HCT116 (cell line): ENCODE results near the gene TGM2. TPM values are rescaled to one million over a fixed set of nuclear protein-coding genes. Genes with fewer than 3 reads are reported as not detected.
"Not testable (repeated sequence)": the region's sequence is repeated elsewhere in the genome, so short reads cannot be mapped to it uniquely, and the experiment has no call there.

Source experiments
- ATAC-seq: fragments of 200-7000 bp; cut with Tn5 transposase; 2 replicates; pipeline ENCODE4 v1.9.1; 2020; ENCODE audit warnings: mild to moderate bottlenecking, moderate library complexity
- BruUV-seq: library from RNA; stranded (reverse); fragments of 400-500 nt; replicated peaks from 2 replicates; lab custom pipeline; 2021; lab: Mats Ljungman, UMichigan
- CTCF ChIA-PET: fragments of 300-600 bp; sonication (Branson Sonifier 250); formaldehyde crosslinking; loops from one replicate; lab custom pipeline; 2021; ENCODE audit warnings: antibody characterized with exemption; lab: Charles Lee
- POLR2A ChIA-PET: fragments of 300-600, 350-600 bp; sonication (Branson Sonifier 250); formaldehyde crosslinking; loops from one replicate; lab custom pipeline; 2021; ENCODE audit warnings: antibody characterized with exemption; lab: Charles Lee
- RAD21 ChIA-PET, 2 experiments: fragments of 300-600 bp; sonication (Branson Sonifier 250); formaldehyde crosslinking; loops; one replicate each; lab custom pipeline; 2023; ENCODE audit warnings: low total read pairs in 2 of 2; ENCODE audit not compliant: uncharacterized antibody in 2 of 2, unreplicated experiment in 2 of 2, low non-redundant PET in 1 of 2; lab: Charles Lee
- DNase-seq: peaks from one replicate; pipeline ENCODE4 v3.0.0-alpha.2; 2010; ENCODE audit warnings: low read depth, low spot score
- H2AFZ ChIP-seq: fragments of 200-600 bp; shearing (Covaris generic), sonication (generic); 2 replicates; pipeline ENCODE4 v1.6.1; 2017; ENCODE audit warnings: low read depth, mixed run types, mixed read lengths, antibody characterized with exemption, low read length; ENCODE audit not compliant: poor library complexity, severe bottlenecking
- H3K27ac ChIP-seq: 2 replicates; pipeline ENCODE4 v1.5.1; 2012; ENCODE audit warnings: low read depth, low read length
- H3K27me3 ChIP-seq: fragments of 200-600 bp; sonication (generic); 2 replicates; pipeline ENCODE4 v1.6.1; 2016; ENCODE audit warnings: mixed run types, low read length, mixed read lengths; ENCODE audit not compliant: insufficient read depth
- H3K36me3 ChIP-seq, 2 experiments: fragments of 200-500 bp in 1 of 2; fragments of 200-600 bp in 1 of 2; sonication (Bioruptor generic) in 1 of 2; sonication (generic) in 1 of 2; 2 replicates each; pipeline versions ENCODE4 v1.5.1 to v1.6.1; 2014 to 2016; ENCODE audit warnings: low read length in 2 of 2, inconsistent platforms in 1 of 2, mixed read lengths in 1 of 2, mixed run types in 1 of 2; ENCODE audit not compliant: insufficient read depth in 2 of 2, control insufficient read depth in 1 of 2
- H3K4me1 ChIP-seq, 2 experiments: fragments of 200-600 bp in 1 of 2; sonication (generic) in 1 of 2; 2 replicates each; pipeline versions ENCODE4 v1.5.1 to v1.6.1; 2012 to 2017; ENCODE audit warnings: low read length in 2 of 2, inconsistent platforms in 1 of 2, mild to moderate bottlenecking in 1 of 2, mixed read lengths in 1 of 2, mixed run types in 1 of 2, moderate library complexity in 1 of 2; ENCODE audit not compliant: insufficient read depth in 2 of 2, control insufficient read depth in 1 of 2
- H3K4me2 ChIP-seq: fragments of 200-600 bp; sonication (generic); 2 replicates; pipeline ENCODE4 v1.6.1; 2017; ENCODE audit warnings: mixed run types, low read length, mixed read lengths
- H3K4me3 ChIP-seq, 2 experiments: fragments of 200-600 bp in 1 of 2; sonication (generic) in 1 of 2; replicated peaks in 1 of 2; 2 replicates each; pipeline ENCODE4 v1.5.1; 2011 to 2016; ENCODE audit warnings: low read length in 2 of 2, control low read depth in 1 of 2, low read depth in 1 of 2, mild to moderate bottlenecking in 1 of 2, mixed read lengths in 1 of 2, mixed run types in 1 of 2
- H3K79me2 ChIP-seq: fragments of 200-600 bp; sonication (generic); 2 replicates; pipeline ENCODE4 v1.6.1; 2017; ENCODE audit warnings: mild to moderate bottlenecking, mixed run types, low read length, moderate library complexity, mixed read lengths; ENCODE audit not compliant: insufficient read depth
- H3K9ac ChIP-seq: fragments of 200-600 bp; sonication (generic); 2 replicates; pipeline ENCODE4 v1.6.1; 2016; ENCODE audit warnings: low read length, mixed read lengths
- H3K9me2 ChIP-seq: fragments of 200-600 bp; sonication (generic), shearing (Covaris generic); 2 replicates; pipeline ENCODE4 v1.6.1; 2017; ENCODE audit warnings: mixed run types, mild to moderate bottlenecking, moderate library complexity; ENCODE audit not compliant: insufficient read depth
- H3K9me3 ChIP-seq, 2 experiments: fragments of 200-500 bp in 1 of 2; fragments of 200-600 bp in 1 of 2; sonication (Bioruptor generic) in 1 of 2; sonication (generic) in 1 of 2; 2 replicates each; pipeline ENCODE4 v1.6.1; 2014 to 2017; ENCODE audit warnings: low read length in 2 of 2, mixed read lengths in 2 of 2, inconsistent platforms in 1 of 2, low read depth in 1 of 2, mild to moderate bottlenecking in 1 of 2, mixed run types in 1 of 2, moderate library complexity in 1 of 2; ENCODE audit not compliant: control insufficient read depth in 1 of 2, insufficient read depth in 1 of 2
- H4K20me1 ChIP-seq: fragments of 200-600 bp; sonication (generic), shearing (Covaris generic); 2 replicates; pipeline ENCODE4 v1.6.1; 2017; ENCODE audit warnings: mixed run types, mild to moderate bottlenecking, moderate library complexity; ENCODE audit not compliant: insufficient read depth
- EZH2phosphoT487 ChIP-seq: fragments of 200-600 bp; IDR thresholded peaks from 2 replicates; pipeline ENCODE4 v1.6.1; 2018; ENCODE audit warnings: antibody characterized with exemption, borderline replicate concordance
- intact Hi-C: fragments of 100-400 bp; cut with micrococcal nuclease; formaldehyde crosslinking; loops from 2 replicates; pipeline ENCODE4 v1.10.0; 2022
- total RNA-seq: library from RNA; stranded (reverse); gene quantifications from one replicate; pipeline ENCODE4 v1.2.1, GENCODE V29; 2021; ENCODE audit not compliant: unreplicated experiment
- TF ChIP-seq, protein P1 (sequence below), 3 experiments: fragments of 200-600 bp in 1 of 3; sonication (generic) in 1 of 3; IDR thresholded peaks in 2 of 3; conservative IDR thresholded peaks in 1 of 3; 2 replicates each; pipeline ENCODE4 v1.5.1; 2012 to 2017; ENCODE audit warnings: low read depth in 2 of 3, low read length in 2 of 3, antibody characterized with exemption in 1 of 3, borderline replicate concordance in 1 of 3, control low read depth in 1 of 3, mild to moderate bottlenecking in 1 of 3, mixed read lengths in 1 of 3, mixed run types in 1 of 3, moderate library complexity in 1 of 3; ENCODE audit not compliant: insufficient read depth in 1 of 3

TGM2 gene
- total RNA-seq, 1 experiment from 2014 or later = 6.1 TPM

DNA sequence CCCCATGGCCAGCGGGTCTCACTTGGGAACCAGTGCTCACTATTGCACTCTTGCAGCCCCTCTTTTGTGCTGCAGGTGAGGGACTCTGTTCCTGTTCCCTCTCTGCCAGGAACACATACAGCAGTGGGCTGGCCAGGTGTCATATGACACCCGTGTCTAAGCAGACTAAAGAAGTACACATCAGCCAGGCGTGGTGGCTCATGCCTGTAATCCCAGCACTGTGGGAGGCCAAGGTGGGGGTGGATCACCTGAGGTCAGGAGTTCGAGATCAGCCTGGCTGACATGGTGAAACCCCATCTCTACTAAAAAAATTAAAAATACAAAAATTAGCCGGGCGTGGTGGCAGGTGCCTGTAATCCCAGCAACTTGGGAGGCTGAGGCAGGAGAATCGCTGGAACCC is 57.2 kb downstream of the TGM2 start:
- H3K9me2 ChIP-seq, BruUV-seq, H3K27me3 ChIP-seq, H4K20me1 ChIP-seq, H3K9ac ChIP-seq, DNase-seq, POLR2A ChIA-PET, H3K27ac ChIP-seq, H3K36me3 ChIP-seq, H2AFZ ChIP-seq, H3K4me3 ChIP-seq, ATAC-seq, H3K9me3 ChIP-seq, H3K4me2 ChIP-seq, CTCF ChIA-PET, intact Hi-C loops, H3K79me2 ChIP-seq, RAD21 ChIA-PET: not testable (repeated sequence)
- H3K4me1 ChIP-seq = peaks cover 10 to 17% of the 10 kb centered on the region in 2 experiments; a peak in 3 of 4 replicates

DNA sequence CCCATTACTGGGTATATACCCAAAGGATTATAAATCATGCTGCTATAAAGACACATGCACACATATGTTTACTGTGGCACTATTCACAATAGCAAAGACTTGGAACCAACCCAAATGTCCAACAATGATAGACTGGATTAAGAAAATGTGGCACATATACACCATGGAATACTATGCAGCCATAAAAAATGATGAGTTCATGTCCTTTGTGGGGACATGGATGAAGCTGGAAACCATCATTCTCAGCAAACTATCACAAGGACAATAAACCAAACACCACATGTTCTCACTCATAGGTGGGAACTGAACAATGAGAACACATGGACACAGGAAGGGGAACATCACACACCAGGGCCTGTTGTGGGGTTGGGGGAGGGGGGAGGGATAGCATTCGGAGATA is 57.7 kb downstream of the TGM2 start:
- BruUV-seq, intact Hi-C loops: not testable (repeated sequence)

DNA sequence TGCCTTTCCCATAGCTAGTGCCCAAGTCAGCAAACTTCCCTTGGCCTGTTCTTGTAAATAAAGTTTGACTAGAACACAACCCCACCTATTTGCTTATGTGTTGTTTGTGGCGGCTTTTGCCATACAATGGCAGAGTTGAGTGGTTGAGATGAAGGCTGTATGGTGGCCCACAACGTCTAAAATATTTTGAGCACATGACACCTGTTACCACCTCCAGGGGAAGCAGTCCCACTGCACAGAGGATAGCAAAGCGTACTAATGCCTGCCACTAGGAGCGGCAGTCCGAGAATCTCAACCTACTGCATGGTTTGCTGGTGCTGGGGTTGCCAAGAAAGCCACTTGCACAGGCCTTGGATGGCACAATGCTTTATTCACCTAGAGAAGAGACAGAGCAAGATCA is 58.6 kb downstream of the TGM2 start:
- ChIA-PET POLR2A (no interaction called here), RAD21 (no interaction called here), CTCF (no interaction called here)
- H2AFZ ChIP-seq = no peak overlapping the region
- H3K4me3 ChIP-seq = no peak overlapping the region
- no peak for DNase-seq
- no TSS peak for BruUV-seq
- no peaks in the 10 kb centered on the region for H3K36me3 ChIP-seq
- H3K9ac ChIP-seq = no peak overlapping the region
- H3K9me3 ChIP-seq = no peaks in the 10 kb centered on the region
- no peaks in the 10 kb centered on the region for H3K9me2 ChIP-seq
- peak; percentile 49; the same call in 1 of the 2 replicates for ATAC-seq
- H3K27me3 ChIP-seq = no peaks in the 10 kb centered on the region
- H3K79me2 ChIP-seq = no peaks in the 10 kb centered on the region
- TF ChIP-seq, protein P1, sequence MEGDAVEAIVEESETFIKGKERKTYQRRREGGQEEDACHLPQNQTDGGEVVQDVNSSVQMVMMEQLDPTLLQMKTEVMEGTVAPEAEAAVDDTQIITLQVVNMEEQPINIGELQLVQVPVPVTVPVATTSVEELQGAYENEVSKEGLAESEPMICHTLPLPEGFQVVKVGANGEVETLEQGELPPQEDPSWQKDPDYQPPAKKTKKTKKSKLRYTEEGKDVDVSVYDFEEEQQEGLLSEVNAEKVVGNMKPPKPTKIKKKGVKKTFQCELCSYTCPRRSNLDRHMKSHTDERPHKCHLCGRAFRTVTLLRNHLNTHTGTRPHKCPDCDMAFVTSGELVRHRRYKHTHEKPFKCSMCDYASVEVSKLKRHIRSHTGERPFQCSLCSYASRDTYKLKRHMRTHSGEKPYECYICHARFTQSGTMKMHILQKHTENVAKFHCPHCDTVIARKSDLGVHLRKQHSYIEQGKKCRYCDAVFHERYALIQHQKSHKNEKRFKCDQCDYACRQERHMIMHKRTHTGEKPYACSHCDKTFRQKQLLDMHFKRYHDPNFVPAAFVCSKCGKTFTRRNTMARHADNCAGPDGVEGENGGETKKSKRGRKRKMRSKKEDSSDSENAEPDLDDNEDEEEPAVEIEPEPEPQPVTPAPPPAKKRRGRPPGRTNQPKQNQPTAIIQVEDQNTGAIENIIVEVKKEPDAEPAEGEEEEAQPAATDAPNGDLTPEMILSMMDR (IDR thresholded peaks at IDR 0.05 in 2 of 3, conservative IDR thresholded peaks at IDR 0.05 in 1 of 3; ENCODE audit: borderline replicate concordance in 1 of 3, insufficient read depth in 1 of 3, low read depth in 2 of 3, low read length in 2 of 3) = peak in 2 of 3 experiments; percentile 6 to 11; a peak in 1 of 6 replicates
- no peak for TF ChIP-seq EZH2phosphoT487
- TF ChIP-seq, all 23 proteins: peak for 1
- Histone ChIP-seq H3K4me2 (no peak overlapping the region), H3K27ac (no peak overlapping the region), H3K4me1 (peaks cover 10 to 17% of the 10 kb centered on the region in 2 experiments; a peak in 3 of 4 replicates), H4K20me1 (no peaks in the 10 kb centered on the region)
- intact Hi-C loops = no loop called here

More for the DNA sequence above, 57.7 kb downstream of the TGM2 start:
- RAD21 ChIA-PET, H4K20me1 ChIP-seq, H3K9me2 ChIP-seq, CTCF ChIA-PET, H3K9ac ChIP-seq, H3K79me2 ChIP-seq, DNase-seq, H3K9me3 ChIP-seq, POLR2A ChIA-PET, H3K36me3 ChIP-seq, H3K4me3 ChIP-seq, H3K27me3 ChIP-seq, ATAC-seq, H3K27ac ChIP-seq, H3K4me2 ChIP-seq, H2AFZ ChIP-seq: not testable (repeated sequence)
- peaks cover 10 to 17% of the 10 kb centered on the region in 2 experiments; a peak in 3 of 4 replicates for H3K4me1 ChIP-seq
